NCI-H748 treated with DMSO at 0.1 percent for 48 hours (cell line): ENCODE results near the gene TSPAN13.

Source experiments
- DNase-seq: peaks from one replicate; lab custom pipeline; 2025; lab: John Stamatoyannopoulos, UW

TSPAN13 gene

GRCh38 chr7:16813232-16813616 lies 59.7 kb downstream of the TSPAN13 start:
- no peak for DNase-seq

GRCh38 chr7:16815001-16815400 lies 61.4 kb downstream of the TSPAN13 start:
- no peak for DNase-seq

- no peak for DNase-seq
These were observed 63.3 kb downstream of the TSPAN13 start for GRCh38 chr7:16816824-16817223.

GRCh38 chr7:16817536-16817935 lies 64.0 kb downstream of the TSPAN13 start:
- no peak for DNase-seq

- no peak for DNase-seq
These were observed 65.2 kb downstream of the TSPAN13 start for GRCh38 chr7:16818732-16819131.

- DNase-seq = no peak
These were observed 68.5 kb downstream of the TSPAN13 start for GRCh38 chr7:16822029-16822428.

- DNase-seq = no peak
These were observed 72.5 kb downstream of the TSPAN13 start for GRCh38 chr7:16826060-16826459.

- DNase-seq = no peak
These were observed 79.8 kb downstream of the TSPAN13 start for GRCh38 chr7:16833373-16833772.
